Measurements from ENCODE around the gene HSD17B14.

DNA sequence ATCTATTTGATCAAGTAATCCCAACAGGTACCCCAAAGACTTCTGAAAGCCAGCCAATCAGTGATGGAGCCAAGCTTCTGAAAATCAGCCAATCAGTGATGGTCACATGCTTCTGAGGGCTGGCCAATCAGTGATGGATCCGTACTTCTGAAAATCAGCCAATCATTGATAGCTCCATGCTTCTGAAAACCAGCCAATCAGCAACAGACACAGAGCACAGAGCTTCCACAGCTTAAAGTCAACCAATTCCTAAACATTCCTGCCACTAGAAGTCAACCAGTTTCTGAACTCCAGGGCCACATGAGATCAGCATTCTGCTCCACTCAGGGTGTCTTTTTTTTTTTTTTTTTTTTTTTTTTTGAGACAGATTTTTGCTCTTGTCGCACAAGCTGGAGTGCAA, 8.2 kb upstream of the HSD17B14 start:
- TF ChIP-seq, protein P1, sequence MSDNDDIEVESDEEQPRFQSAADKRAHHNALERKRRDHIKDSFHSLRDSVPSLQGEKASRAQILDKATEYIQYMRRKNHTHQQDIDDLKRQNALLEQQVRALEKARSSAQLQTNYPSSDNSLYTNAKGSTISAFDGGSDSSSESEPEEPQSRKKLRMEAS (IDR thresholded peaks at IDR 0.05; ENCODE audit: low read depth, low read length), result no peak
- no peak for TF ChIP-seq POLR2A (IDR thresholded peaks at IDR 0.05; ENCODE audit: extremely low read depth, insufficient read length)

Data from NB4 (cell line).